ENCODE results near the gene PRMT2.
"Not testable (repeated sequence)": the region's sequence is repeated elsewhere in the genome, so short reads cannot be mapped to it uniquely, and the experiment has no call there.

The PRMT2 gene

GRCh38 chr21:46618738-46619379, 16.6 kb upstream of the PRMT2 start:
- DNase-seq: no peak

GRCh38 chr21:46619846-46620245, 15.6 kb upstream of the PRMT2 start:
- no peak for DNase-seq

- no peak for DNase-seq
Measured at GRCh38 chr21:46620846-46621245, 14.6 kb upstream of the PRMT2 start.

GRCh38 chr21:46621457-46622182, 13.9 kb upstream of the PRMT2 start:
- no peak for DNase-seq

GRCh38 chr21:46622226-46622625, 13.2 kb upstream of the PRMT2 start:
- no peak for DNase-seq

GRCh38 chr21:46624050-46624449, 11.4 kb upstream of the PRMT2 start:
- no peak for DNase-seq

- no peak for DNase-seq
Measured at GRCh38 chr21:46625759-46626158, 9.7 kb upstream of the PRMT2 start.

GRCh38 chr21:46626536-46626935, 8.9 kb upstream of the PRMT2 start:
- no peak for DNase-seq

- no peak for DNase-seq
Measured at GRCh38 chr21:46626975-46627501, 8.4 kb upstream of the PRMT2 start.

GRCh38 chr21:46627726-46628125, 7.7 kb upstream of the PRMT2 start:
- no peak for DNase-seq

GRCh38 chr21:46628868-46629267, 6.6 kb upstream of the PRMT2 start:
- DNase-seq: no peak

- DNase-seq: not testable (repeated sequence)
Measured at GRCh38 chr21:46630915-46631314, 4.6 kb upstream of the PRMT2 start.

GRCh38 chr21:46633566-46633965, 1.9 kb upstream of the PRMT2 start:
- DNase-seq: no peak

- DNase-seq: no peak
Measured at GRCh38 chr21:46634427-46634826, 1.0 kb upstream of the PRMT2 start.

GRCh38 chr21:46634966-46635323, 529 bp upstream of the PRMT2 start:
- DNase-seq: peak; percentile 73

- DNase-seq: no peak
Measured at GRCh38 chr21:46636181-46636512, 673 bp downstream of the PRMT2 start.

GRCh38 chr21:46636550-46637285, 1.2 kb downstream of the PRMT2 start:
- DNase-seq: no peak

GRCh38 chr21:46637952-46638746, 2.7 kb downstream of the PRMT2 start:
- no peak for DNase-seq

- DNase-seq: no peak
Measured at GRCh38 chr21:46639489-46640386, 4.3 kb downstream of the PRMT2 start.

- no peak for DNase-seq
Measured at GRCh38 chr21:46641656-46642055, 6.2 kb downstream of the PRMT2 start.

- no peak for DNase-seq
Measured at GRCh38 chr21:46643379-46644177, 8.1 kb downstream of the PRMT2 start.
